Fibroblast of lung (primary cell): ENCODE measurements around the gene C12orf76. TPM values are rescaled to one million over a fixed set of nuclear protein-coding genes. Genes with fewer than 3 reads are reported as not detected.
A peak's percentile ranks its signal among the peaks of the same experiment; 100 is the strongest.

ENCODE experiments used
- DNase-seq, 2 donors: peaks; one replicate each; pipeline versions ENCODE4 v3.0.0 to v3.0.0-alpha.2; 2010; ENCODE audit warnings: low read depth in 2 of 2
- H2AFZ ChIP-seq: 2 replicates; pipeline ENCODE4 v1.5.1; 2012; ENCODE audit warnings: low read length, control low read depth, inconsistent platforms
- H3K27ac ChIP-seq: 2 replicates; pipeline ENCODE4 v1.5.1; 2011; ENCODE audit warnings: low read length, control low read depth; ENCODE audit not compliant: insufficient read depth
- H3K27me3 ChIP-seq: 2 replicates; pipeline ENCODE4 v1.5.1; 2011; ENCODE audit warnings: mild to moderate bottlenecking, low read length; ENCODE audit not compliant: control insufficient read depth, insufficient read depth
- H3K36me3 ChIP-seq: 2 replicates; pipeline ENCODE4 v1.5.1; 2011; ENCODE audit warnings: low read length; ENCODE audit not compliant: control insufficient read depth, insufficient read depth
- H3K4me1 ChIP-seq: 2 replicates; pipeline ENCODE4 v1.5.1; 2011; ENCODE audit warnings: low read length; ENCODE audit not compliant: control insufficient read depth, insufficient read depth; ENCODE audit errors: extremely low read depth
- H3K4me2 ChIP-seq: 2 replicates; pipeline ENCODE4 v1.5.1; 2011; ENCODE audit warnings: low read length, control low read depth; ENCODE audit not compliant: insufficient read depth; ENCODE audit errors: extremely low read depth
- H3K4me3 ChIP-seq, 4 experiments: fragments of 200-600 bp in 1 of 4; sonication (generic) in 1 of 4; replicated peaks in 1 of 4; 2 replicates each; pipeline ENCODE4 v1.5.1; 2011 to 2016; ENCODE audit warnings: low read length in 4 of 4, low read depth in 3 of 4, mild to moderate bottlenecking in 3 of 4, control low read depth in 2 of 4, inconsistent platforms in 1 of 4, mixed read lengths in 1 of 4; ENCODE audit not compliant: insufficient read depth in 1 of 4; ENCODE audit errors: control extremely low read depth in 1 of 4
- H3K79me2 ChIP-seq: 2 replicates; pipeline ENCODE4 v1.5.1; 2012; ENCODE audit warnings: mild to moderate bottlenecking, low read length, inconsistent platforms; ENCODE audit not compliant: control insufficient read depth, insufficient read depth
- H3K9ac ChIP-seq: 2 replicates; pipeline ENCODE4 v1.5.1; 2011; ENCODE audit warnings: mild to moderate bottlenecking, low read length, control low read depth; ENCODE audit not compliant: insufficient read depth
- H3K9me3 ChIP-seq: 2 replicates; pipeline ENCODE4 v1.5.1; 2012; ENCODE audit warnings: low read depth, low read length; ENCODE audit not compliant: control insufficient read depth, insufficient read depth
- H4K20me1 ChIP-seq: 2 replicates; pipeline ENCODE4 v1.5.1; 2011; ENCODE audit warnings: low read length; ENCODE audit not compliant: control insufficient read depth, insufficient read depth; ENCODE audit errors: extremely low read depth
- CTCF ChIP-seq, 2 donors: IDR thresholded peaks in 1 of 2; conservative IDR thresholded peaks in 1 of 2; 1 replicate in 1 of 2; 2 replicates in 1 of 2; pipeline ENCODE4 v1.5.1; 2011 to 2012; ENCODE audit warnings: low read length in 2 of 2, control low read depth in 1 of 2, inconsistent platforms in 1 of 2, low read depth in 1 of 2, mild to moderate bottlenecking in 1 of 2
- EZH2 ChIP-seq: IDR thresholded peaks from 2 replicates; pipeline ENCODE4 v1.5.1; 2012; ENCODE audit warnings: low read length, control low read depth, mild to moderate bottlenecking; ENCODE audit errors: missing control alignments
- polyA plus RNA-seq, 2 donors: library from polyadenylated mRNA; depleted of rRNA in 1 of 2; stranded (reverse) in 1 of 2; unstranded in 1 of 2; fragments of >200 nt; gene quantifications; 2 replicates each; pipeline ENCODE4 v1.2.1, GENCODE V29; 2011 to 2012; ENCODE audit warnings: missing spikeins in 1 of 2
- total RNA-seq: library from RNA; depleted of rRNA; stranded (reverse); fragments of >200 nt; gene quantifications from 2 replicates; pipeline ENCODE4 v1.2.1, GENCODE V29; 2014

The C12orf76 gene
- total and polyA plus RNA-seq, 2 donors (not counting 1 experiment from before 2014, with no cell fraction given): 8.5 to 20.8 TPM

GRCh38 chr12:110046451-110047187 is 1.7 kb downstream of the C12orf76 start:
- TF ChIP-seq EZH2 (no peak), CTCF (conservative IDR thresholded peaks at IDR 0.05 in 1 of 2, IDR thresholded peaks at IDR 0.05 in 1 of 2; ENCODE audit: low read depth in 1 of 2, low read length in 2 of 2) (no peak)
- Histone ChIP-seq H3K36me3 (peaks cover 2% of the 10 kb centered on the region), H4K20me1 (no peaks in the 10 kb centered on the region), H3K9me3 (no peaks in the 10 kb centered on the region), H3K27ac (no peak overlapping the region), H3K4me2 (peak overlapping the region; percentile 30), H3K27me3 (no peaks in the 10 kb centered on the region), H3K4me3 (peak overlapping the region in 1 of 4 experiments; percentile 89), H3K79me2 (peaks cover 29% of the 10 kb centered on the region), H3K9ac (no peak overlapping the region), H2AFZ (no peak overlapping the region), H3K4me1 (no peaks in the 10 kb centered on the region)
- no peak for DNase-seq

GRCh38 chr12:110042264-110042663 is 6.1 kb downstream of the C12orf76 start:
- TF ChIP-seq CTCF (conservative IDR thresholded peaks at IDR 0.05 in 1 of 2, IDR thresholded peaks at IDR 0.05 in 1 of 2; ENCODE audit: low read depth in 1 of 2, low read length in 2 of 2) (no peak), EZH2 (no peak)
- Histone ChIP-seq H3K36me3 (peaks cover 9% of the 10 kb centered on the region), H3K79me2 (peaks cover 22% of the 10 kb centered on the region), H3K27me3 (no peaks in the 10 kb centered on the region), H3K4me2 (no peak overlapping the region), H3K9me3 (no peaks in the 10 kb centered on the region), H3K4me1 (peaks cover 20% of the 10 kb centered on the region), H3K27ac (no peak overlapping the region), H3K9ac (no peak overlapping the region), H3K4me3 (no peak overlapping the region), H4K20me1 (no peaks in the 10 kb centered on the region), H2AFZ (no peak overlapping the region)
- no peak for DNase-seq

- Histone ChIP-seq H3K36me3 (peaks cover 19% of the 10 kb centered on the region), H3K9ac (peak overlapping the region; percentile 35), H3K27me3 (no peaks in the 10 kb centered on the region), H3K27ac (peak overlapping the region; percentile 93), H3K4me2 (peak overlapping the region; percentile 33), H4K20me1 (no peaks in the 10 kb centered on the region), H2AFZ (no peak overlapping the region), H3K4me3 (no peak overlapping the region), H3K4me1 (peaks cover 20% of the 10 kb centered on the region), H3K79me2 (peaks cover 10% of the 10 kb centered on the region), H3K9me3 (no peaks in the 10 kb centered on the region)
- no peak for TF ChIP-seq EZH2
- TF ChIP-seq CTCF (conservative IDR thresholded peaks at IDR 0.05 in 1 of 2, IDR thresholded peaks at IDR 0.05 in 1 of 2; ENCODE audit: low read depth in 1 of 2, low read length in 2 of 2): no peak
- peak; percentile 81 to 95 for DNase-seq
Observed at GRCh38 chr12:110039085-110039807, 9.1 kb downstream of the C12orf76 start.
